ENCODE data around the gene CNN3. TPM values are rescaled to one million over a fixed set of nuclear protein-coding genes. Genes with fewer than 3 reads are reported as not detected.

CNN3 gene
- total and polyA plus RNA-seq, 2 donors (not counting 1 experiment from before 2014, with no cell fraction given) = 2.3 to 17.2 TPM

DNA sequence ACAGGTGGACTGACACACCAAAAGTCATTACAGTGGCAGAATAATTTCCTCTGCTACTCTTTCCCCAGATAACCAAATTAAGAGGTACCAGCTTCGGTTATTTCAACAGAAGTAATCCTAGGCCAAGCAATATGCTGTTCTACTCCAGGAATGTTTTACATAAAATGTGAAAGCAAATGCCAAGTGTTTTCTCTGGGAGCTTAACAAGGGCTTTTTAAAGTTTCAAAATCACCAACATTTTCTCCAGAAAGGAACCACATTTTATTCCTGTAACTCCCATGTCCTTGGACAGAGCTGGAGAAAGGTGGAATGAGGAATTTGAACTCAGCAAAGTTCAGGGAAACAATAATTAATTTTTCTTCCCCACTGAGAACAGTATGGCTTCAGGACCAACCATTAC is 27.2 kb downstream of the CNN3 start:
- WGBS (ENCODE audit: insufficient coverage) = no CpG with 5 or more reads among the region's 1 CpG

DNA sequence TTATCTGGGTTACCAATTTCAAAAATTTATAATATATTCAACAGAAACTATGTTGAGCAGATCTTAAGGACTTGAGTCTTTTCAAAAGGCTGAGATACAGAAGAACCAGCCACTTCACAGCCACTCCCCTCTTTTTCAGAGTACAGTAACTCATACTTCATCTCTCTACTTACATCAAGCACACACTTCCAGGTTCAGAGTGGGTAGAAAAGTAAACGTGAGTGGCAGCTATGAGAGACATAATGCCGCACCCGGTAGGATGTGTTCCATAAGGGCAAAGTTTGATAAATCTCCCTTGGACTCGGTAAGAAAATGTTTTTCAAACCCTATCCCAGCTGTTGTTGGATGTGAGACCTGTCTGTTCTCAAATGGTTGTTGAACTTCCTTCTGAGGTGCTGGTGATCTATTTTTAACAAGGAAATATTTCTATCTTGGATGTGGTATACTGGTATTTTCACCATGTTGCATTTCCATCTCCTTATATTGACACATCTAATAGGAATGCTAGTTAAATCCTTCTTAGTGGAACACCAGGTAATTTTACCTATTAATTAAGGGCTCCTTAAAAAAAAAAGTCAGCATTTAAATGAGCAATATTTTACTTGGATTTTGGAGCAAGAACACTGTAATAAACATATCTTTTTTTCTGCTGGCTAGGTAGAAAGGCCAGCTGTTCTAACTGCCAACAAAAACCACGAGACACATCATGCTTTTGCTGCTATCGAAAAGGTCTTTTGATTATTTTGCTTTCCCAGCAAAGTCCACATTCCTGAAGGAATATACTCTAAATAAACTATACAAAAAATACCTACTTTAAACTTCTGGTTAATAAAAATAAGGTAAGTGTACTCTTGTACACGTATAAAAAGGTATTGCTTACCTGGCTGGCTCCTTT is 28.2 kb downstream of the CNN3 start:
- Histone ChIP-seq H4K20me1 (ENCODE audit: control insufficient read depth, insufficient read depth, low read length, poor library complexity, severe bottlenecking) (no peaks in the 10 kb centered on the region), H2AFZ (ENCODE audit: insufficient read depth, low read depth, low read length, poor library complexity, severe bottlenecking) (no peak overlapping the region), H3K27ac (ENCODE audit: low read length in 2 of 2) (no peak overlapping the region), H3K4me2 (replicated peaks; ENCODE audit: low read depth, low read length, poor library complexity, severe bottlenecking) (no peak overlapping the region), H3K27me3 (replicated peaks in 1 of 4; ENCODE audit: control extremely low read depth in 1 of 4, control insufficient read depth in 3 of 4, insufficient read depth in 4 of 4, low read length in 3 of 4) (no peaks in the 10 kb centered on the region), H3K9me3 (ENCODE audit: control extremely low read depth in 1 of 3, control insufficient read depth in 2 of 3, insufficient read depth in 1 of 3, low read length in 2 of 3) (no peaks in the 10 kb centered on the region), H3K36me3 (replicated peaks in 1 of 2; ENCODE audit: control extremely low read depth in 1 of 2, control insufficient read depth in 1 of 2, extremely low read depth in 1 of 2, insufficient read depth in 2 of 2, low read length in 1 of 2) (no peaks in the 10 kb centered on the region), H3K4me1 (ENCODE audit: control insufficient read depth in 2 of 2, insufficient read depth in 2 of 2, low read length in 2 of 2) (no peaks in the 10 kb centered on the region), H3K4me3 (ENCODE audit: control extremely low read depth in 1 of 5, extremely low read depth in 1 of 5, insufficient read depth in 1 of 5, low read depth in 2 of 5, low read length in 4 of 5) (no peak overlapping the region), H3K79me2 (ENCODE audit: control insufficient read depth, insufficient read depth, low read length) (no peaks in the 10 kb centered on the region), H3K9ac (ENCODE audit: low read length) (no peak overlapping the region)
- TF ChIP-seq, protein P1, sequence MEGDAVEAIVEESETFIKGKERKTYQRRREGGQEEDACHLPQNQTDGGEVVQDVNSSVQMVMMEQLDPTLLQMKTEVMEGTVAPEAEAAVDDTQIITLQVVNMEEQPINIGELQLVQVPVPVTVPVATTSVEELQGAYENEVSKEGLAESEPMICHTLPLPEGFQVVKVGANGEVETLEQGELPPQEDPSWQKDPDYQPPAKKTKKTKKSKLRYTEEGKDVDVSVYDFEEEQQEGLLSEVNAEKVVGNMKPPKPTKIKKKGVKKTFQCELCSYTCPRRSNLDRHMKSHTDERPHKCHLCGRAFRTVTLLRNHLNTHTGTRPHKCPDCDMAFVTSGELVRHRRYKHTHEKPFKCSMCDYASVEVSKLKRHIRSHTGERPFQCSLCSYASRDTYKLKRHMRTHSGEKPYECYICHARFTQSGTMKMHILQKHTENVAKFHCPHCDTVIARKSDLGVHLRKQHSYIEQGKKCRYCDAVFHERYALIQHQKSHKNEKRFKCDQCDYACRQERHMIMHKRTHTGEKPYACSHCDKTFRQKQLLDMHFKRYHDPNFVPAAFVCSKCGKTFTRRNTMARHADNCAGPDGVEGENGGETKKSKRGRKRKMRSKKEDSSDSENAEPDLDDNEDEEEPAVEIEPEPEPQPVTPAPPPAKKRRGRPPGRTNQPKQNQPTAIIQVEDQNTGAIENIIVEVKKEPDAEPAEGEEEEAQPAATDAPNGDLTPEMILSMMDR (IDR thresholded peaks at IDR 0.05) = no peak
- no peak for TF ChIP-seq EZH2 (IDR thresholded peaks at IDR 0.05; ENCODE audit: borderline replicate concordance, insufficient read depth, low read depth, low read length, poor library complexity, severe bottlenecking)
- no peak overlapping the region for H3K4me3 Mint-ChIP-seq
- intact Hi-C loops (cut with micrococcal nuclease) = no loop called here
- no peak overlapping the region for H3K27ac Mint-ChIP-seq
- DNase-seq (no peak), ATAC-seq (ENCODE audit: low read depth) (no peak)
- no peaks in the 10 kb centered on the region for H3K4me1 Mint-ChIP-seq
- ChIA-PET CTCF (interaction anchor here (0.8 to 1.6 kb wide), 2 partner anchors 43 to 44 kb away, joined by 3 to 4 read pairs; no protein-coding TSS in a partner anchor), POLR2A (no interaction called here)
- H3K27me3 Mint-ChIP-seq = peaks cover 8% of the 10 kb centered on the region
- 88% methylated on average over 5 of the region's 7 CpGs for WGBS (ENCODE audit: insufficient coverage)
- H3K9me3 Mint-ChIP-seq (ENCODE audit: insufficient read depth) = no peaks in the 10 kb centered on the region

More for the DNA sequence above, 27.2 kb downstream of the CNN3 start:
- no peak overlapping the region for H3K9ac ChIP-seq (ENCODE audit: low read length)
- H3K4me3 ChIP-seq (ENCODE audit: control extremely low read depth in 1 of 5, extremely low read depth in 1 of 5, insufficient read depth in 1 of 5, low read depth in 2 of 5, low read length in 4 of 5) = no peak overlapping the region
- no peak for DNase-seq
- ATAC-seq (ENCODE audit: low read depth) = no peak
- TF ChIP-seq, protein P1 (IDR thresholded peaks at IDR 0.05) = no peak
- no peak for TF ChIP-seq EZH2 (IDR thresholded peaks at IDR 0.05; ENCODE audit: borderline replicate concordance, insufficient read depth, low read depth, low read length, poor library complexity, severe bottlenecking)
- POLR2A ChIA-PET = no interaction called here
- no peaks in the 10 kb centered on the region for H3K27me3 ChIP-seq (replicated peaks in 1 of 4; ENCODE audit: control extremely low read depth in 1 of 4, control insufficient read depth in 3 of 4, insufficient read depth in 4 of 4, low read length in 3 of 4)
- H3K27ac ChIP-seq (ENCODE audit: low read length in 2 of 2) = no peak overlapping the region
- no peaks in the 10 kb centered on the region for H3K4me1 ChIP-seq (ENCODE audit: control insufficient read depth in 2 of 2, insufficient read depth in 2 of 2, low read length in 2 of 2)
- intact Hi-C loops (cut with micrococcal nuclease) = no loop called here
- no peak overlapping the region for H3K27ac Mint-ChIP-seq
- no peaks in the 10 kb centered on the region for H3K79me2 ChIP-seq (ENCODE audit: control insufficient read depth, insufficient read depth, low read length)
- no peak overlapping the region for H2AFZ ChIP-seq (ENCODE audit: insufficient read depth, low read depth, low read length, poor library complexity, severe bottlenecking)
- H3K4me3 Mint-ChIP-seq = no peak overlapping the region
- CTCF ChIA-PET = no interaction called here
- no peaks in the 10 kb centered on the region for H3K36me3 ChIP-seq (replicated peaks in 1 of 2; ENCODE audit: control extremely low read depth in 1 of 2, control insufficient read depth in 1 of 2, extremely low read depth in 1 of 2, insufficient read depth in 2 of 2, low read length in 1 of 2)
- no peaks in the 10 kb centered on the region for H4K20me1 ChIP-seq (ENCODE audit: control insufficient read depth, insufficient read depth, low read length, poor library complexity, severe bottlenecking)
- no peak overlapping the region for H3K4me2 ChIP-seq (replicated peaks; ENCODE audit: low read depth, low read length, poor library complexity, severe bottlenecking)
- H3K27me3 Mint-ChIP-seq = peaks cover 4% of the 10 kb centered on the region
- no peaks in the 10 kb centered on the region for H3K9me3 ChIP-seq (ENCODE audit: control extremely low read depth in 1 of 3, control insufficient read depth in 2 of 3, insufficient read depth in 1 of 3, low read length in 2 of 3)
- H3K9me3 Mint-ChIP-seq (ENCODE audit: insufficient read depth) = no peaks in the 10 kb centered on the region
- H3K4me1 Mint-ChIP-seq = no peaks in the 10 kb centered on the region

Data from B cell (primary cell).